Spleen (tissue), 7 donors: Measurements from ENCODE around the gene CPT1A.

ENCODE experiments used
- POLR2A ChIP-seq, 3 donors: fragments of 450-650 bp; IDR thresholded peaks; one replicate each; pipeline ENCODE4 v1.5.1; 2017; ENCODE audit warnings: antibody characterized with exemption in 3 of 3, mild to moderate bottlenecking in 1 of 3
- POLR2AphosphoS5 ChIP-seq, 3 donors: sonication (generic); formaldehyde crosslinking; IDR thresholded peaks; one replicate each; pipeline ENCODE4 v1.5.1; 2017; ENCODE audit warnings: antibody characterized with exemption in 3 of 3
- TF ChIP-seq, protein P1 (sequence below), 11 experiments: fragments of 200-600 bp in 7 of 11; fragments of 450-650 bp in 4 of 11; sonication (generic) in 4 of 11; IDR thresholded peaks in 8 of 11; conservative IDR thresholded peaks in 3 of 11; 1 replicate in 7 of 11; 2 replicates in 4 of 11; pipeline versions ENCODE4 v1.4.0 to v1.8.0; 2016 to 2021; ENCODE audit warnings: antibody characterized with exemption in 11 of 11, inconsistent platforms in 4 of 11, mild to moderate bottlenecking in 1 of 11
- donor health status: DM: no; HTN: no; CAD: no; lungs with moderate emphysema.
- donor health status: DM: no; HTN: no; CAD: no.
- donor health status: DM: no; HTN: no; CAD: no.

DNA sequence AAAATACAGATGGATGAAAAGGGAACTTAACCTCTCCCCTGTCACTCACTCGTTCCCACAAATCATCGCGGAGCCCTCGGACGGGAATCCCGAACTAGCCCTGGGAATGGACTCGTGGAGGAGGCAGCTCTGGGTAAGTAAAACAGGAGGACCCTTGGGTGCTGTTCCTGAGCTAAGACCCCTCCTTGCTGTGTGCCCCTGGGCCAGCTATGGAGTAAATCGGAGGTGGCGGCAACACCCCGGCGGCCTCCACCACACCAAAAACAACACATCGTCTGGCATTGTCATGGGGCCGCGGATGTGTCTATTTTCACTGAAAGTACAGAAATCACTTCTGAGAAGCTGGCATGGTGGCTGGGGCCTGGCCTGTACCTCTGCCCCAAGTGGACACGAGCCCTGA is 12.1 kb downstream of the CPT1A start:
- TF ChIP-seq, protein P1, sequence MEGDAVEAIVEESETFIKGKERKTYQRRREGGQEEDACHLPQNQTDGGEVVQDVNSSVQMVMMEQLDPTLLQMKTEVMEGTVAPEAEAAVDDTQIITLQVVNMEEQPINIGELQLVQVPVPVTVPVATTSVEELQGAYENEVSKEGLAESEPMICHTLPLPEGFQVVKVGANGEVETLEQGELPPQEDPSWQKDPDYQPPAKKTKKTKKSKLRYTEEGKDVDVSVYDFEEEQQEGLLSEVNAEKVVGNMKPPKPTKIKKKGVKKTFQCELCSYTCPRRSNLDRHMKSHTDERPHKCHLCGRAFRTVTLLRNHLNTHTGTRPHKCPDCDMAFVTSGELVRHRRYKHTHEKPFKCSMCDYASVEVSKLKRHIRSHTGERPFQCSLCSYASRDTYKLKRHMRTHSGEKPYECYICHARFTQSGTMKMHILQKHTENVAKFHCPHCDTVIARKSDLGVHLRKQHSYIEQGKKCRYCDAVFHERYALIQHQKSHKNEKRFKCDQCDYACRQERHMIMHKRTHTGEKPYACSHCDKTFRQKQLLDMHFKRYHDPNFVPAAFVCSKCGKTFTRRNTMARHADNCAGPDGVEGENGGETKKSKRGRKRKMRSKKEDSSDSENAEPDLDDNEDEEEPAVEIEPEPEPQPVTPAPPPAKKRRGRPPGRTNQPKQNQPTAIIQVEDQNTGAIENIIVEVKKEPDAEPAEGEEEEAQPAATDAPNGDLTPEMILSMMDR (IDR thresholded peaks at IDR 0.05 in 8 of 11, conservative IDR thresholded peaks at IDR 0.05 in 3 of 11), result no peak
- TF ChIP-seq POLR2A (IDR thresholded peaks at IDR 0.05) (no peak), POLR2AphosphoS5 (IDR thresholded peaks at IDR 0.05) (no peak)
